Liver (tissue), 9 donors: ENCODE data around the gene OR10Z1. TPM values are rescaled to one million over a fixed set of nuclear protein-coding genes. Genes with fewer than 3 reads are reported as not detected.

Experiments
- DNase-seq: peaks from one replicate; pipeline ENCODE4 v3.0.0-alpha.2; 2017; ENCODE audit warnings: low spot score
- H3K27ac ChIP-seq, 2 donors: one replicate each; pipeline ENCODE4 v1.7.0; 2013; ENCODE audit warnings: inconsistent platforms in 2 of 2, low read length in 2 of 2, control low read depth in 1 of 2, low read depth in 1 of 2, mild to moderate bottlenecking in 1 of 2
- H3K27me3 ChIP-seq, 4 donors: one replicate each; pipeline versions ENCODE4 v1.6.1 to v1.7.0; 2013; ENCODE audit warnings: low read length in 3 of 4, inconsistent platforms in 1 of 4, mild to moderate bottlenecking in 1 of 4, moderate library complexity in 1 of 4; ENCODE audit not compliant: control insufficient read depth in 4 of 4, insufficient read depth in 4 of 4
- H3K36me3 ChIP-seq, 4 donors: one replicate each; pipeline versions ENCODE4 v1.6.1 to v1.7.0; 2013; ENCODE audit warnings: low read length in 3 of 4, mild to moderate bottlenecking in 3 of 4, low read depth in 1 of 4, moderate library complexity in 1 of 4; ENCODE audit not compliant: control insufficient read depth in 4 of 4, insufficient read depth in 3 of 4
- H3K4me1 ChIP-seq, 4 donors: one replicate each; pipeline versions ENCODE4 v1.6.1 to v1.7.0; 2013; ENCODE audit warnings: low read length in 3 of 4, mild to moderate bottlenecking in 3 of 4, moderate library complexity in 1 of 4; ENCODE audit not compliant: control insufficient read depth in 4 of 4, insufficient read depth in 4 of 4
- H3K4me3 ChIP-seq, 3 donors: one replicate each; pipeline versions ENCODE4 v1.6.1 to v1.7.0; 2013; ENCODE audit warnings: low read length in 3 of 3, control low read depth in 1 of 3, low read depth in 1 of 3, mild to moderate bottlenecking in 1 of 3
- H3K9ac ChIP-seq, 2 donors: one replicate each; pipeline ENCODE4 v1.7.0; 2013; ENCODE audit warnings: low read length in 2 of 2, mild to moderate bottlenecking in 2 of 2, moderate library complexity in 2 of 2, control low read depth in 1 of 2, low read depth in 1 of 2
- H3K9me3 ChIP-seq, 4 donors: one replicate each; pipeline versions ENCODE4 v1.6.1 to v1.7.0; 2013; ENCODE audit warnings: low read length in 3 of 4; ENCODE audit not compliant: control insufficient read depth in 4 of 4
- ATF3 ChIP-seq: IDR thresholded peaks from 2 replicates; pipeline ENCODE4 v1.6.1; 2016; ENCODE audit warnings: antibody characterized with exemption
- CTCF ChIP-seq: fragments of 150-350 bp; IDR thresholded peaks from 2 replicates; pipeline ENCODE4 v1.5.1; 2017; ENCODE audit warnings: improper control_type of control experiment, low read depth, low read length; ENCODE audit not compliant: missing input control
- EGR1 ChIP-seq, 2 donors: IDR thresholded peaks; 2 replicates each; pipeline ENCODE4 v1.6.1; 2016 to 2018; ENCODE audit warnings: antibody characterized with exemption in 2 of 2, low read depth in 2 of 2
- FOXA1 ChIP-seq: IDR thresholded peaks from 2 replicates; pipeline ENCODE4 v1.6.1; 2016; ENCODE audit warnings: antibody characterized with exemption
- FOXA2 ChIP-seq: IDR thresholded peaks from 2 replicates; pipeline ENCODE4 v1.6.1; 2016; ENCODE audit warnings: antibody characterized with exemption
- GABPA ChIP-seq, 2 donors: IDR thresholded peaks in 1 of 2; conservative IDR thresholded peaks in 1 of 2; 2 replicates each; pipeline ENCODE4 v1.6.1; 2016; ENCODE audit warnings: antibody characterized with exemption in 2 of 2, mild to moderate bottlenecking in 1 of 2, moderate library complexity in 1 of 2
- HNF4A ChIP-seq, 2 donors: conservative IDR thresholded peaks; 2 replicates each; pipeline ENCODE4 v1.6.1; 2016; ENCODE audit warnings: antibody characterized with exemption in 2 of 2, mild to moderate bottlenecking in 2 of 2
- HNF4G ChIP-seq: IDR thresholded peaks from 2 replicates; pipeline ENCODE4 v1.6.1; 2016; ENCODE audit warnings: antibody characterized with exemption
- JUND ChIP-seq, 2 donors: IDR thresholded peaks; 2 replicates each; pipeline ENCODE4 v1.6.1; 2016; ENCODE audit warnings: antibody characterized with exemption in 2 of 2
- MAX ChIP-seq: IDR thresholded peaks from 2 replicates; pipeline ENCODE4 v1.6.1; 2016; ENCODE audit warnings: antibody characterized with exemption
- RXRA ChIP-seq, 2 donors: IDR thresholded peaks; 2 replicates each; pipeline ENCODE4 v1.6.1; 2017 to 2018; ENCODE audit warnings: antibody characterized with exemption in 2 of 2, mild to moderate bottlenecking in 1 of 2
- SP1 ChIP-seq: IDR thresholded peaks from 2 replicates; pipeline ENCODE4 v1.6.1; 2018; ENCODE audit warnings: antibody characterized with exemption, mild to moderate bottlenecking
- TAF1 ChIP-seq: conservative IDR thresholded peaks from 2 replicates; pipeline ENCODE4 v1.6.1; 2016; ENCODE audit warnings: antibody characterized with exemption, mild to moderate bottlenecking
- YY1 ChIP-seq: IDR thresholded peaks from 2 replicates; pipeline ENCODE4 v1.6.1; 2016; ENCODE audit warnings: antibody characterized with exemption, mild to moderate bottlenecking
- ZBTB33 ChIP-seq: IDR thresholded peaks from 2 replicates; pipeline ENCODE4 v1.6.1; 2016; ENCODE audit warnings: antibody characterized with exemption
- WGBS: extraction: QIAGEN DNeasy Blood & Tissue Kit; methylation state at CpG from one replicate; pipeline ENCODE4 v1.1.7; 2013; 5-methylcytosine and 5-hydroxymethylcytosine counted together
- polyA plus RNA-seq, 2 donors: library from polyadenylated mRNA; stranded (reverse) in 1 of 2; unstranded in 1 of 2; fragments of 200-250 nt in 1 of 2; fragments of >200 nt in 1 of 2; fragmentation: Nextera tagmentation in 1 of 2; extraction: Ambion mirVana in 1 of 2; gene quantifications; one replicate each; pipeline versions ENCODE4 v1.2.1 to v1.2.3, GENCODE V29; 2013 to 2015
- total RNA-seq, 2 donors: library from RNA; depleted of rRNA; stranded (reverse); fragments of >200 nt; gene quantifications; one replicate each; pipeline ENCODE4 v1.2.3, GENCODE V29; 2014
- donor health status: healthy.
- donor health status: healthy.
- donor health status: healthy.
- donor health status: healthy.
- donor health status: healthy.

Gene OR10Z1
- total and polyA plus RNA-seq, 4 donors = not detected

- no peak overlapping the region for H3K4me3 ChIP-seq
- no peaks in the 10 kb centered on the region for H3K27me3 ChIP-seq
- no peaks in the 10 kb centered on the region for H3K36me3 ChIP-seq
- WGBS = 52% methylated on average over 1 of the region's 1 CpG
- no peak overlapping the region for H3K27ac ChIP-seq
- no peak for TF ChIP-seq RXRA (IDR thresholded peaks at IDR 0.05)
- H3K9ac ChIP-seq = no peak overlapping the region
- no peak for DNase-seq
- peaks cover 0 to 3% (median 0%) of the 10 kb centered on the region in 4 donors for H3K9me3 ChIP-seq
- no peaks in the 10 kb centered on the region for H3K4me1 ChIP-seq
Measured at GRCh38 chr1:158607296-158607695, 2.2 kb downstream of the OR10Z1 start.

DNA sequence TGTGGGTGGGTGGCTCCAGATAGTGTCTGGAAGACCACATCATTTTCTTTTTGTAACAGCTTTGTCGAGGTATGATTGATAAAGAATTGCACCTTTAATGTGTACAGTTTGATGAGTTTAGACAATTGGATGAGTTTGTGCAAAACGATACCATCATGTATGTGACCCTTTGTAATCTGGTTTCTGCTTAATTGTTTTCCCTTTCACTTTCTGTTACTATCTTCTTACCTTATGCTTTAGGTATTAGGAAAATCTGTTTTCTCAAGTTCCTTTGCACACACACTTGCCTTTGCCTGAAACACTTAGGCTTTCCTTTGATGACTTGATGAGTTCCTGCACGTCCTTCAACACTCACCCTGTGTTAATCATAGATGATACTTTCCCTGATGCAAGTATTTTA is 6.8 kb downstream of the OR10Z1 start:
- Histone ChIP-seq H3K36me3 (no peaks in the 10 kb centered on the region), H3K27me3 (no peaks in the 10 kb centered on the region), H3K27ac (no peak overlapping the region), H3K4me1 (no peaks in the 10 kb centered on the region), H3K9me3 (peaks cover 0 to 3% (median 0%) of the 10 kb centered on the region in 4 donors), H3K4me3 (no peak overlapping the region), H3K9ac (no peak overlapping the region)
- no peak for TF ChIP-seq ATF3
- TF ChIP-seq SP1 = no peak
- no peak for TF ChIP-seq HNF4G
- no peak for TF ChIP-seq JUND (IDR thresholded peaks at IDR 0.05)
- no peak for TF ChIP-seq RXRA (IDR thresholded peaks at IDR 0.05)
- no peak for TF ChIP-seq HNF4A (conservative IDR thresholded peaks at IDR 0.05)
- TF ChIP-seq ZBTB33 = no peak
- TF ChIP-seq FOXA1 = no peak
- TF ChIP-seq MAX = no peak
- no peak for TF ChIP-seq YY1
- no peak for TF ChIP-seq EGR1 (IDR thresholded peaks at IDR 0.05; ENCODE audit: low read depth in 2 of 2)
- TF ChIP-seq TAF1 = no peak
- TF ChIP-seq FOXA2 = no peak
- TF ChIP-seq GABPA (IDR thresholded peaks at IDR 0.05 in 1 of 2, conservative IDR thresholded peaks at IDR 0.05 in 1 of 2) = no peak
- no peak for DNase-seq
- WGBS = 53% methylated on average over 3 of the region's 3 CpGs

GRCh38 chr1:158613764-158614163 is 8.7 kb downstream of the OR10Z1 start:
- H3K9ac ChIP-seq = no peak overlapping the region
- H3K9me3 ChIP-seq = peaks cover 0 to 3% (median 0%) of the 10 kb centered on the region in 4 donors
- peaks cover 0 to 2% (median 0%) of the 10 kb centered on the region in 4 donors for H3K27me3 ChIP-seq
- no peaks in the 10 kb centered on the region for H3K4me1 ChIP-seq
- no peak for TF ChIP-seq ATF3
- TF ChIP-seq CTCF = no peak
- no peak for TF ChIP-seq EGR1 (IDR thresholded peaks at IDR 0.05; ENCODE audit: low read depth in 2 of 2)
- H3K4me3 ChIP-seq = no peak overlapping the region
- DNase-seq = no peak
- 70% methylated on average over 3 of the region's 3 CpGs for WGBS
- H3K36me3 ChIP-seq = no peaks in the 10 kb centered on the region
- no peak overlapping the region for H3K27ac ChIP-seq
